Panc1 (cell line): Measurements from ENCODE around the gene SFXN2.

Experiments
- CTCF ChIP-seq: fragments of 450-650 bp; IDR thresholded peaks from 2 replicates; pipeline ENCODE4 v1.5.1; 2017; ENCODE audit warnings: mild to moderate bottlenecking
- POLR2AphosphoS5 ChIP-seq: IDR thresholded peaks from 2 replicates; pipeline ENCODE4 v1.6.1; 2012; ENCODE audit warnings: mild to moderate bottlenecking, low read depth, low read length, moderate library complexity
- REST ChIP-seq, 2 experiments: IDR thresholded peaks; 2 replicates each; pipeline ENCODE4 v1.6.1; 2011 to 2012; ENCODE audit warnings: low read depth in 2 of 2, control low read depth in 1 of 2, low read length in 1 of 2, mild to moderate bottlenecking in 1 of 2, moderate library complexity in 1 of 2; ENCODE audit not compliant: insufficient read depth in 1 of 2
- SIN3A ChIP-seq: IDR thresholded peaks from 2 replicates; pipeline ENCODE4 v1.6.1; 2012; ENCODE audit warnings: low read depth, mild to moderate bottlenecking, low read length, moderate library complexity, borderline replicate concordance; ENCODE audit not compliant: insufficient read depth
- TCF7L2 ChIP-seq: IDR thresholded peaks from 2 replicates; pipeline ENCODE4 v1.6.1; 2011; ENCODE audit warnings: mild to moderate bottlenecking, low read depth, low read length, inconsistent platforms

DNA sequence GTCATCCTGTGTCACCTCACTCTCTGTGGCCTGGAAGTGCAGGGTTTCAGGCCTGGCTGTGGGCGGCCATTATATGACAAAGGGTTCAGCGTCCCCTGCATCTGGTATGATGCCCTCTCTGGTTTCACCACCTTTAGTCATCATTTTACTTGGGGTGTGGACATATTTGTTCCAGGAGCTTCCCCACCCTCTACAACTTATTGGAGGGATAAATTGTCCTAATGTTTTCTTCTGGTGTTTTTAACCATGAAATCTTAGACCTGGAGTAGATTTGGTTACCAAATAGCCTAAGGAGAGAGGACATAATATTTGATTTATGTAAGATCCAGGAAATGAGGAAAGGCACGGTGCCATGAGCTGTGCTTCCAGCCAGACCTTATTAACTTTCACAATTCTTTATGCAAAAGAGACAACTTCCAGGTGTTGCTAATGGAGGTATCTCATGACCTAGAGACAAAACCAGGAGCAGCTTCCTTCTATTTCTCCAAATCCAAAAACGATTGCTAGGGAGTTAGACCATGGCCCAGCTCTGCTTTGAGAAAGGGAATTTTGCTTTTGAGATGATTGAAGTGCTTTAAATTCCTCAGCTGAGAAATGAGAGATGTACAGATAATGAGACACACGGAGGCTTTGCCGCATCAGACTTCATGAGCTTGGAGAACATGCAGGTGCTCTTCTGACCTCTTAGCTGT lies 50.2 kb downstream of the SFXN2 start:
- TF ChIP-seq CTCF (no peak), SIN3A (no peak), POLR2AphosphoS5 (no peak; the same call in 1 of the 2 replicates), REST (IDR thresholded peaks at IDR 0.05; ENCODE audit: insufficient read depth in 1 of 2, low read depth in 2 of 2, low read length in 1 of 2) (no peak), TCF7L2 (no peak)
